Mesothelial cell of epicardium (in vitro differentiated cells): ENCODE data around the gene HRC. TPM values are rescaled to one million over a fixed set of nuclear protein-coding genes. Genes with fewer than 3 reads are reported as not detected.
"Not testable (repeated sequence)": the region's sequence is repeated elsewhere in the genome, so short reads cannot be mapped to it uniquely, and the experiment has no call there.

Experiments used
- DNase-seq, 2 experiments: peaks; one replicate each; pipeline ENCODE4 v3.0.0; 2021; ENCODE audit warnings: low spot score in 2 of 2; ENCODE audit not compliant: unreplicated experiment in 2 of 2
- H3K27ac Mint-ChIP-seq: 2 replicates; pipeline ENCODE4 v1.8.0; 2021; ENCODE audit warnings: mixed read lengths
- H3K27me3 Mint-ChIP-seq: 2 replicates; pipeline ENCODE4 v1.8.0; 2021; ENCODE audit warnings: low read depth, mixed read lengths
- H3K36me3 Mint-ChIP-seq: 2 replicates; pipeline ENCODE4 v1.8.0; 2021; ENCODE audit warnings: mixed read lengths
- H3K4me1 Mint-ChIP-seq: 2 replicates; pipeline ENCODE4 v1.8.0; 2021; ENCODE audit warnings: mixed read lengths
- H3K4me3 Mint-ChIP-seq: 2 replicates; pipeline ENCODE4 v1.8.0; 2021; ENCODE audit warnings: mild to moderate bottlenecking, moderate library complexity, mixed read lengths
- H3K9me3 Mint-ChIP-seq: 2 replicates; pipeline ENCODE4 v1.8.0; 2021; ENCODE audit warnings: mixed read lengths
- total RNA-seq: library from RNA; stranded (reverse); gene quantifications from 3 replicates; pipeline ENCODE4 v1.2.1, GENCODE V29; 2021
- TF ChIP-seq, protein P1 (sequence below): fragments of 200-600 bp; sonication (generic); IDR thresholded peaks from one replicate; pipeline ENCODE4 v1.5.0; 2021; ENCODE audit warnings: antibody characterized with exemption; ENCODE audit not compliant: unreplicated experiment

HRC gene
- total RNA-seq, 1 donor from 2014 or later: 14.7 TPM

DNA sequence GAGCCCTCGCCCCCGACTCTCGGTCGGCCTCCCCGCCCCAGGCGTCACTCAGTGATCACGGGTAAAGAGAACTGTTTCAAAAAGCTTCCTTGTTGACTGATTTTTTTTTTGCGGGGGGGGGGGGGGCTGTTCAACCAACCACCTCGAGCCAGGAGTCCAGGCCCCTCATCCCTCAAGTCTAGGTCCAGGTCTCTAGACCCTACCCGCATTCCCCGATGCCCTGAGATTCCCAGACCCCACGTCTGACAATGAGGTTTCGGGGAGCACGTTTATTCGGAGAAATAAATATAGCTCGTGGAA, 4.3 kb downstream of the HRC start:
- TF ChIP-seq, protein P1, sequence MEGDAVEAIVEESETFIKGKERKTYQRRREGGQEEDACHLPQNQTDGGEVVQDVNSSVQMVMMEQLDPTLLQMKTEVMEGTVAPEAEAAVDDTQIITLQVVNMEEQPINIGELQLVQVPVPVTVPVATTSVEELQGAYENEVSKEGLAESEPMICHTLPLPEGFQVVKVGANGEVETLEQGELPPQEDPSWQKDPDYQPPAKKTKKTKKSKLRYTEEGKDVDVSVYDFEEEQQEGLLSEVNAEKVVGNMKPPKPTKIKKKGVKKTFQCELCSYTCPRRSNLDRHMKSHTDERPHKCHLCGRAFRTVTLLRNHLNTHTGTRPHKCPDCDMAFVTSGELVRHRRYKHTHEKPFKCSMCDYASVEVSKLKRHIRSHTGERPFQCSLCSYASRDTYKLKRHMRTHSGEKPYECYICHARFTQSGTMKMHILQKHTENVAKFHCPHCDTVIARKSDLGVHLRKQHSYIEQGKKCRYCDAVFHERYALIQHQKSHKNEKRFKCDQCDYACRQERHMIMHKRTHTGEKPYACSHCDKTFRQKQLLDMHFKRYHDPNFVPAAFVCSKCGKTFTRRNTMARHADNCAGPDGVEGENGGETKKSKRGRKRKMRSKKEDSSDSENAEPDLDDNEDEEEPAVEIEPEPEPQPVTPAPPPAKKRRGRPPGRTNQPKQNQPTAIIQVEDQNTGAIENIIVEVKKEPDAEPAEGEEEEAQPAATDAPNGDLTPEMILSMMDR: no peak
- Mint-ChIP-seq H3K9me3 (peaks cover 10% of the 10 kb centered on the region), H3K4me1 (peaks cover 35% of the 10 kb centered on the region), H3K27ac (no peak overlapping the region), H3K36me3 (no peaks in the 10 kb centered on the region), H3K27me3 (no peaks in the 10 kb centered on the region), H3K4me3 (peak overlapping the region; percentile 89)
- DNase-seq: no peak

- H3K36me3 Mint-ChIP-seq: no peaks in the 10 kb centered on the region
- TF ChIP-seq, protein P1: no peak
- peaks cover 35% of the 10 kb centered on the region for H3K4me1 Mint-ChIP-seq
- peak overlapping the region; percentile 89 for H3K4me3 Mint-ChIP-seq
- H3K9me3 Mint-ChIP-seq: peaks cover 10% of the 10 kb centered on the region
- H3K27ac Mint-ChIP-seq: peak overlapping the region; percentile 96
- peak; percentile 78 to 88 for DNase-seq
- H3K27me3 Mint-ChIP-seq: no peaks in the 10 kb centered on the region
Measured at GRCh38 chr19:49150106-49150943, 4.9 kb downstream of the HRC start.

- no peaks in the 10 kb centered on the region for H3K36me3 Mint-ChIP-seq
- peaks cover 8% of the 10 kb centered on the region for H3K9me3 Mint-ChIP-seq
- peak overlapping the region; percentile 96 for H3K27ac Mint-ChIP-seq
- H3K4me3 Mint-ChIP-seq: peak overlapping the region; percentile 89
- H3K4me1 Mint-ChIP-seq: peaks cover 35% of the 10 kb centered on the region
- DNase-seq: peak in 1 of 2 experiments; percentile 79
- no peaks in the 10 kb centered on the region for H3K27me3 Mint-ChIP-seq
- TF ChIP-seq, protein P1: no peak
Measured at GRCh38 chr19:49149652-49150105, 5.5 kb downstream of the HRC start.

DNA sequence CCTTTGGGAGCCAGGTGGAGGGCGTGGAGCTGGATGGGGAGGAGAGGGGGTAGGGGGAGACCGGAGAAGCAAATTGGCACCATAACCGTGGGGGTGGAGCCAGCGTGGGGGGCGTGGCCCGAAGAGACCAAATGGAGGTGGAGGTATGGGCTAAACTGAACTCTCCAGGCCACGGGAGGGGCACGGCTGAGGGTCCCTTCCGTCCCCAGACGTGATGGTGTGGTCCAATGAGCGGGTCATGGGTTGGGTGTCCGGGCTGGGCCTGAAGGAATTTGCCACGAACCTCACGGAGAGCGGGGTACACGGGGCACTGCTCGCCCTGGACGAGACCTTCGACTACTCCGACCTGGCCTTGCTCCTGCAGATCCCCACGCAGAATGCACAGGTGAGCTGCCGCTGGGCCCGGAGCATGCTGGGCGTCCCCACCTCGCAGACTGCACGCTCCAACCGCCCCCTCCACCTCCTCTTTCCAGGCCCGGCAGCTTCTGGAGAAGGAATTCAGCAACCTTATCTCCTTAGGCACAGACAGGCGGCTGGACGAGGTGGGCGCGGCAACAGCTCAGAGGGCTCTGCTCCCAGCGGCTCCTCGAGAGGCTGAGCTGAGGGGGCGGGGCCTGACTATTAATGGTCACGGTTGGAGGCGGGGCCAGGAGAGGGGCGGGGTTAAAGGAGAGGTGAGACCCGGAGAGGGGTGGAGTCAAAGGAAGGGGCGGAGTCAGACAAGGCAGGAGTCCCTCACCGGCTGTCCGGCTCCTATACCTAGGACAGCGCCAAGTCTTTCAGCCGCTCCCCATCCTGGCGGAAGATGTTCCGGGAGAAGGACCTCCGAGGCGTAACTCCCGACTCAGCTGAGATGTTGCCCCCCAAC, 6.2 kb downstream of the HRC start:
- Mint-ChIP-seq H3K36me3 (no peaks in the 10 kb centered on the region), H3K27me3 (no peaks in the 10 kb centered on the region), H3K27ac (peak overlapping the region; percentile 96), H3K4me3 (peak overlapping the region; percentile 89), H3K4me1 (peaks cover 35% of the 10 kb centered on the region), H3K9me3 (peaks cover 1% of the 10 kb centered on the region)
- TF ChIP-seq, protein P1: no peak
- DNase-seq: peak; percentile 100

DNA sequence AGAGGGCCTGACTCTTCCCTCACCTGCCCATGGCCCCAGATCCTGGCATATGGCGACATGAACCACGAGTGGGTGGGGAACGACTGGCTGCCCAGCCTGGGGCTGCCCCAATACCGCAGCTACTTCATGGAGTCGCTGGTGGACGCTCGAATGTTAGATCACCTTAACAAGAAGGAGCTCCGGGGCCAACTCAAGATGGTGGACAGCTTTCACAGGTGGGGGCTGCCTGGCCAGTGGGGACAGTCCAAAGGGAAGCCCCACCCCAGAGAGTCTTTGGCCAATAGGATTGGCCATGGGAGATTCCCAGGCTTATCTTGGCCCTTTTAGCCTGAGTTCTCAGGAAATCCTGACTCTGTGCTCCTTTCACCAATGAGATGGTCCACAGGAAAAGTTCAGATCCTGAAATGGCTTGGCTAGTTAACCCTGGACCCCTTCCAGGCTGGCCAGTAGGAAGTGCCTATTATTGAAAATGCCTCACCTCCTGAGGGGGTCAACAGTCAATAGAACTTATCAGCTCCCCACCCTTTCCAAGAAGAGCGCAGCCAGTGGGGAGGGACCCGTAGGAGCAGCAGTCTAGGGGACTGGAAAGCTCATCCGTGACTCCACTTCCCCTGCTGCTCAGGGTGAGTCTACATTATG, 7.0 kb downstream of the HRC start:
- H3K4me3 Mint-ChIP-seq: peak overlapping the region; percentile 89
- peak overlapping the region; percentile 96 for H3K27ac Mint-ChIP-seq
- no peak for DNase-seq
- TF ChIP-seq, protein P1: no peak
- H3K4me1 Mint-ChIP-seq: peaks cover 35% of the 10 kb centered on the region
- H3K27me3 Mint-ChIP-seq: no peaks in the 10 kb centered on the region
- no peaks in the 10 kb centered on the region for H3K36me3 Mint-ChIP-seq
- no peaks in the 10 kb centered on the region for H3K9me3 Mint-ChIP-seq

GRCh38 chr19:49146408-49146770, 8.8 kb downstream of the HRC start:
- H3K27me3 Mint-ChIP-seq, H3K36me3 Mint-ChIP-seq, DNase-seq, H3K9me3 Mint-ChIP-seq: not testable (repeated sequence)
- Mint-ChIP-seq H3K27ac (peak overlapping the region; percentile 43), H3K4me1 (peaks cover 38% of the 10 kb centered on the region), H3K4me3 (peak overlapping the region; percentile 56)
